WTC11 (cell line): ENCODE measurements around the gene RARA. TPM values are rescaled to one million over a fixed set of nuclear protein-coding genes. Genes with fewer than 3 reads are reported as not detected.

Experiments used
- ATAC-seq: fragments of 200-7000 bp; cut with Tn5 transposase; 2 replicates; pipeline ENCODE4 v1.10.0; 2021; ENCODE audit warnings: mild to moderate bottlenecking, moderate library complexity
- Bru-seq: library from RNA; stranded (reverse); fragments of 400-500 nt; gene quantifications from one replicate; lab custom pipeline; 2021; lab: Mats Ljungman, UMichigan
- CTCF ChIA-PET: fragments of 300-600 bp; sonication (Branson Sonifier 250); formaldehyde crosslinking; loops from one replicate; lab custom pipeline; 2021; ENCODE audit warnings: antibody characterized with exemption; lab: Charles Lee
- POLR2A ChIA-PET: fragments of 350-600 bp; sonication (Branson Sonifier 250); formaldehyde crosslinking; loops from one replicate; lab custom pipeline; 2021; ENCODE audit warnings: antibody characterized with exemption; lab: Charles Lee
- DNase-seq: peaks from one replicate; pipeline ENCODE4 v3.0.0; 2021; ENCODE audit warnings: low spot score
- H3K27ac Mint-ChIP-seq: 2 replicates; pipeline ENCODE4 v1.8.0; 2021; ENCODE audit warnings: mixed read lengths
- H3K27me3 Mint-ChIP-seq: 2 replicates; pipeline ENCODE4 v1.8.0; 2021; ENCODE audit warnings: low read depth, mild to moderate bottlenecking, moderate library complexity, mixed read lengths
- H3K36me3 Mint-ChIP-seq: 2 replicates; pipeline ENCODE4 v1.8.0; 2021; ENCODE audit warnings: mixed read lengths
- H3K4me1 Mint-ChIP-seq: 2 replicates; pipeline ENCODE4 v1.8.0; 2022; ENCODE audit warnings: mixed read lengths
- H3K4me3 Mint-ChIP-seq: 2 replicates; pipeline ENCODE4 v1.8.0; 2021; ENCODE audit warnings: mild to moderate bottlenecking, moderate library complexity, mixed read lengths
- H3K9me3 Mint-ChIP-seq: 2 replicates; pipeline ENCODE4 v1.8.0; 2021; ENCODE audit warnings: mixed read lengths
- ATF3 ChIP-seq: sonication (generic); formaldehyde crosslinking; conservative IDR thresholded peaks from 2 replicates; pipeline ENCODE4 v1.8.1; 2022; ENCODE audit warnings: mild to moderate bottlenecking, missing genetic modification reagents
- CDX4 ChIP-seq: fragments of 250-450 bp; sonication (Bioruptor Pico); IDR thresholded peaks from 2 replicates; pipeline ENCODE4 v1.9.0; 2021; ENCODE audit warnings: moderate library complexity, mild to moderate bottlenecking, inconsistent platforms, borderline replicate concordance
- ELF4 ChIP-seq: sonication (generic); formaldehyde crosslinking; IDR thresholded peaks from 2 replicates; pipeline ENCODE4 v1.8.1; 2022; ENCODE audit warnings: low read depth, mild to moderate bottlenecking, moderate library complexity, missing genetic modification reagents
- EMX1 ChIP-seq: fragments of 250-450 bp; sonication (Bioruptor Pico); IDR thresholded peaks from 2 replicates; pipeline ENCODE4 v1.8.0; 2021; ENCODE audit warnings: mild to moderate bottlenecking
- ETV6 ChIP-seq: sonication (generic); formaldehyde crosslinking; IDR thresholded peaks from 2 replicates; pipeline ENCODE4 v1.8.1; 2022; ENCODE audit warnings: mild to moderate bottlenecking, missing genetic modification reagents
- FOXP1 ChIP-seq: sonication (generic); formaldehyde crosslinking; IDR thresholded peaks from 2 replicates; pipeline ENCODE4 v1.8.0; 2022; ENCODE audit warnings: missing genetic modification reagents, mild to moderate bottlenecking, moderate library complexity, borderline replicate concordance
- GABPB1 ChIP-seq: sonication (generic); formaldehyde crosslinking; IDR thresholded peaks from 2 replicates; pipeline ENCODE4 v1.8.1; 2023; ENCODE audit warnings: mild to moderate bottlenecking, missing genetic modification reagents
- HMGA2 ChIP-seq: fragments of 250-450 bp; sonication (Bioruptor Pico); IDR thresholded peaks from 2 replicates; pipeline ENCODE4 v1.4.0; 2021; ENCODE audit warnings: mild to moderate bottlenecking, moderate library complexity
- HMGXB4 ChIP-seq: sonication (generic); formaldehyde crosslinking; IDR thresholded peaks from 2 replicates; pipeline ENCODE4 v1.8.1; 2023; ENCODE audit warnings: mild to moderate bottlenecking, moderate library complexity, missing genetic modification reagents
- IRF2 ChIP-seq: sonication (generic); formaldehyde crosslinking; IDR thresholded peaks from 2 replicates; pipeline ENCODE4 v1.8.0; 2022; ENCODE audit warnings: low read depth, missing genetic modification reagents, borderline replicate concordance
- MAX ChIP-seq: sonication (generic); formaldehyde crosslinking; IDR thresholded peaks from 2 replicates; pipeline ENCODE4 v1.8.0; 2022; ENCODE audit warnings: mild to moderate bottlenecking, missing genetic modification reagents
- NFE2L1 ChIP-seq: sonication (generic); formaldehyde crosslinking; IDR thresholded peaks from 2 replicates; pipeline ENCODE4 v1.8.1; 2023; ENCODE audit warnings: missing genetic modification reagents
- PREB ChIP-seq: sonication (generic); formaldehyde crosslinking; IDR thresholded peaks from 2 replicates; pipeline ENCODE4 v1.8.1; 2022; ENCODE audit warnings: mild to moderate bottlenecking, missing genetic modification reagents, moderate library complexity, borderline replicate concordance
- RORB ChIP-seq: fragments of 250-450 bp; sonication (Bioruptor Pico); IDR thresholded peaks from 2 replicates; pipeline ENCODE4 v1.9.0; 2021; ENCODE audit warnings: mild to moderate bottlenecking
- SOX15 ChIP-seq: fragments of 250-450 bp; sonication (Bioruptor Pico); IDR thresholded peaks from 2 replicates; pipeline ENCODE4 v1.9.0; 2021; ENCODE audit warnings: mild to moderate bottlenecking
- SP1 ChIP-seq: sonication (generic); formaldehyde crosslinking; conservative IDR thresholded peaks from 2 replicates; pipeline ENCODE4 v1.8.1; 2022; ENCODE audit warnings: missing genetic modification reagents
- TEAD1 ChIP-seq: sonication (generic); formaldehyde crosslinking; IDR thresholded peaks from 2 replicates; pipeline ENCODE4 v1.8.0; 2022; ENCODE audit warnings: mild to moderate bottlenecking, missing genetic modification reagents
- TP53 ChIP-seq: sonication (generic); formaldehyde crosslinking; IDR thresholded peaks from 2 replicates; pipeline ENCODE4 v1.8.1; 2023; ENCODE audit warnings: mild to moderate bottlenecking, missing genetic modification reagents
- USF2 ChIP-seq: sonication (generic); formaldehyde crosslinking; IDR thresholded peaks from 2 replicates; pipeline ENCODE4 v1.8.1; 2023; ENCODE audit warnings: mild to moderate bottlenecking, missing genetic modification reagents, moderate library complexity
- ZBTB21 ChIP-seq: sonication (generic); formaldehyde crosslinking; IDR thresholded peaks from 2 replicates; pipeline ENCODE4 v1.8.1; 2023; ENCODE audit warnings: mild to moderate bottlenecking, missing genetic modification reagents, borderline replicate concordance
- ZNF281 ChIP-seq: sonication (generic); formaldehyde crosslinking; IDR thresholded peaks from 2 replicates; pipeline ENCODE4 v1.8.0; 2023; ENCODE audit warnings: mild to moderate bottlenecking, missing genetic modification reagents
- ZNF396 ChIP-seq: fragments of 250-450 bp; sonication (Bioruptor Pico); IDR thresholded peaks from 2 replicates; pipeline ENCODE4 v1.8.0; 2021; ENCODE audit warnings: mild to moderate bottlenecking, moderate library complexity, borderline replicate concordance
- ZNF416 ChIP-seq: fragments of 250-450 bp; sonication (Bioruptor Pico); IDR thresholded peaks from 2 replicates; pipeline ENCODE4 v1.9.0; 2021; ENCODE audit warnings: mild to moderate bottlenecking, inconsistent platforms
- ZNF423 ChIP-seq: fragments of 250-450 bp; sonication (Bioruptor Pico); IDR thresholded peaks from 2 replicates; pipeline ENCODE4 v2.1.2; 2022; ENCODE audit warnings: mild to moderate bottlenecking, moderate library complexity
- ZNF425 ChIP-seq: fragments of 250-450 bp; sonication (Bioruptor Pico); conservative IDR thresholded peaks from 2 replicates; pipeline ENCODE4 v1.9.0; 2021; ENCODE audit warnings: mild to moderate bottlenecking
- long read RNA-seq, 3 experiments: library from RNA in 1 of 3; library from capped mRNA in 1 of 3; library from polyadenylated mRNA in 1 of 3; unstranded in 2 of 3; stranded (forward) in 1 of 3; transcript quantifications; one replicate each; pipeline ENCODE4 v2.0.0, GENCODE V29; 2021
- total RNA-seq: library from RNA; stranded (reverse); gene quantifications from 3 replicates; pipeline ENCODE4 v1.2.3, GENCODE V29; 2021

The RARA gene
- total RNA-seq: 14.3 to 20.7 TPM (median 15.8 TPM) in 3 replicates
- percentile 45 among the genes with signal in this experiment for Bru-seq, nascent RNA
- long read RNA-seq, experiment 1, transcript RARA-202 (8 exons, 2,285 nt): minor isoform, 12 of 35 reads
- long read RNA-seq, experiment 1, transcript RARA-204 (9 exons, 2,024 nt): major isoform, 13 of 35 reads
- long read RNA-seq, experiment 1, partial matches to known transcripts: 2 of 35 reads
- long read RNA-seq, experiment 1, other reads (novel, unspliced or antisense): 4 of 35 reads
- long read RNA-seq, experiment 2, transcript RARA-204 (9 exons, 2,024 nt): major isoform, 7 of 17 reads
- long read RNA-seq, experiment 2, partial matches to known transcripts: 3 of 17 reads
- long read RNA-seq, experiment 2, other reads (novel, unspliced or antisense): 7 of 17 reads
- long read RNA-seq, experiment 3, partial matches to known transcripts: 2 of 6 reads
- long read RNA-seq, experiment 3, other reads (novel, unspliced or antisense): 2 of 6 reads

GRCh38 chr17:40309031-40309948 is at the start of gene RARA:
TSS of gene RARA (plus strand) at chr17:40309180. CDS start at chr17:40331219, 22,039 bp downstream.
- Mint-ChIP-seq H3K4me3 (no peak within 1 kb of the TSS), H3K4me1 (peaks cover 40% of the 10 kb centered on the region), H3K27ac (no peak within 1 kb of the TSS), H3K9me3 (no peaks in the 10 kb centered on the region), H3K27me3 (no peaks in the 10 kb centered on the region), H3K36me3 (0 out of 2 replicates have a peak, but pooled peaks cover 2% of the 10 kb centered on the region)
- ATAC-seq: peak; percentile 77
- POLR2A ChIA-PET: interaction anchor here (0.5 to 1.6 kb wide), 9 partner anchors 10 to 91 kb away, joined by 3 to 8 read pairs (median 4); partner anchors contain the start of gene CDC6
- DNase-seq: peak; percentile 83
- CTCF ChIA-PET: interaction anchor here (0.8 to 10.9 kb wide), 12 partner anchors 7 to 274 kb away, joined by 3 to 259 read pairs (median 5); partner anchors contain the start of gene WIPF2
- TF ChIP-seq GABPB1 (peak; percentile 26), TP53 (CRISPR knock-in tag) (no peak), MAX (CRISPR knock-in tag) (no peak), SP1 (CRISPR knock-in tag) (peak; percentile 66), CDX4 (CRISPR knock-in tag) (no peak), HMGA2 (CRISPR knock-in tag) (no peak), ELF4 (no peak), IRF2 (no peak), ZNF396 (CRISPR knock-in tag) (no peak), FOXP1 (peak; percentile 67; the same call in 1 of the 2 replicates), ZBTB21 (CRISPR knock-in tag) (no peak), ATF3 (CRISPR knock-in tag) (no peak), ETV6 (no peak), ZNF423 (CRISPR knock-in tag) (no peak), ZNF281 (CRISPR knock-in tag) (no peak; the same call in 1 of the 2 replicates), USF2 (CRISPR knock-in tag) (no peak), RORB (CRISPR knock-in tag) (no peak), EMX1 (CRISPR knock-in tag) (no peak), TEAD1 (no peak), PREB (CRISPR knock-in tag) (no peak), HMGXB4 (CRISPR knock-in tag) (0 out of 2 replicates have a peak, but pooled peaks have one; percentile 31), ZNF425 (CRISPR knock-in tag) (no peak; the same call in 1 of the 2 replicates), ZNF416 (CRISPR knock-in tag) (peak; percentile 78; the same call in 1 of the 2 replicates), NFE2L1 (CRISPR knock-in tag) (no peak), SOX15 (no peak)
